ENCODE measurements around the gene ACTR3. TPM values are rescaled to one million over a fixed set of nuclear protein-coding genes. Genes with fewer than 3 reads are reported as not detected.

The ACTR3 gene
- total RNA-seq, 2 experiments from 2014 or later = 480 to 482 TPM

- Mint-ChIP-seq H3K27me3 (no peaks in the 10 kb centered on the region), H3K4me1 (peaks cover 21% of the 10 kb centered on the region), H3K36me3 (peaks cover 2% of the 10 kb centered on the region), H3K9me3 (no peaks in the 10 kb centered on the region), H3K4me3 (no peak overlapping the region), H3K27ac (no peak overlapping the region)
- DNase-seq = no peak
Measured at GRCh38 chr2:113963965-113964364, 74.1 kb downstream of the ACTR3 start.

GRCh38 chr2:113964436-113964835 is 74.5 kb downstream of the ACTR3 start:
- Mint-ChIP-seq H3K9me3 (no peaks in the 10 kb centered on the region), H3K36me3 (peaks cover 2% of the 10 kb centered on the region), H3K27ac (no peak overlapping the region), H3K27me3 (no peaks in the 10 kb centered on the region), H3K4me3 (no peak overlapping the region), H3K4me1 (peaks cover 21% of the 10 kb centered on the region)
- DNase-seq = no peak

- H3K9me3 Mint-ChIP-seq = no peaks in the 10 kb centered on the region
- H3K4me3 Mint-ChIP-seq = no peak overlapping the region
- peaks cover 4% of the 10 kb centered on the region for H3K36me3 Mint-ChIP-seq
Measured at GRCh38 chr2:113965228-113965627, 75.3 kb downstream of the ACTR3 start.

GRCh38 chr2:113965644-113966043 is 75.8 kb downstream of the ACTR3 start:
- Mint-ChIP-seq H3K27ac (peak overlapping the region; percentile 63), H3K36me3 (peaks cover 4% of the 10 kb centered on the region), H3K9me3 (no peaks in the 10 kb centered on the region), H3K4me3 (no peak overlapping the region), H3K27me3 (no peaks in the 10 kb centered on the region), H3K4me1 (peaks cover 24% of the 10 kb centered on the region)
- peak; percentile 14 for DNase-seq

More at GRCh38 chr2:113965228-113965627, 75.3 kb downstream of the ACTR3 start:
- Mint-ChIP-seq H3K27ac (no peak overlapping the region), H3K4me1 (peaks cover 21% of the 10 kb centered on the region), H3K27me3 (no peaks in the 10 kb centered on the region)
- no peak for DNase-seq

- Mint-ChIP-seq H3K9me3 (no peaks in the 10 kb centered on the region), H3K27ac (peak overlapping the region; percentile 63), H3K4me1 (peaks cover 25% of the 10 kb centered on the region), H3K27me3 (no peaks in the 10 kb centered on the region), H3K36me3 (peaks cover 4% of the 10 kb centered on the region), H3K4me3 (no peak overlapping the region)
- no peak for DNase-seq
Measured at GRCh38 chr2:113966171-113966570, 76.3 kb downstream of the ACTR3 start.

- peaks cover 28% of the 10 kb centered on the region for H3K4me1 Mint-ChIP-seq
- DNase-seq = no peak
- no peaks in the 10 kb centered on the region for H3K27me3 Mint-ChIP-seq
- H3K27ac Mint-ChIP-seq = peak overlapping the region; percentile 21
- peaks cover 4% of the 10 kb centered on the region for H3K36me3 Mint-ChIP-seq
- H3K4me3 Mint-ChIP-seq = no peak overlapping the region
- H3K9me3 Mint-ChIP-seq = no peaks in the 10 kb centered on the region
Measured at GRCh38 chr2:113966832-113967231, 76.9 kb downstream of the ACTR3 start.

GRCh38 chr2:113967272-113967671 is 77.4 kb downstream of the ACTR3 start:
- H3K27me3 Mint-ChIP-seq = no peaks in the 10 kb centered on the region
- no peak for DNase-seq
- peaks cover 4% of the 10 kb centered on the region for H3K36me3 Mint-ChIP-seq
- no peak overlapping the region for H3K4me3 Mint-ChIP-seq
- H3K27ac Mint-ChIP-seq = peak overlapping the region; percentile 21
- H3K4me1 Mint-ChIP-seq = peaks cover 28% of the 10 kb centered on the region
- H3K9me3 Mint-ChIP-seq = no peaks in the 10 kb centered on the region

GRCh38 chr2:113972766-113973165 is 82.9 kb downstream of the ACTR3 start:
- Mint-ChIP-seq H3K4me1 (peaks cover 20% of the 10 kb centered on the region), H3K9me3 (no peaks in the 10 kb centered on the region), H3K27me3 (no peaks in the 10 kb centered on the region), H3K36me3 (peaks cover 8% of the 10 kb centered on the region), H3K27ac (peak overlapping the region; percentile 22), H3K4me3 (no peak overlapping the region)
- no peak for DNase-seq

- H3K36me3 Mint-ChIP-seq = peaks cover 10% of the 10 kb centered on the region
- H3K27me3 Mint-ChIP-seq = no peaks in the 10 kb centered on the region
- DNase-seq = no peak
- no peak overlapping the region for H3K27ac Mint-ChIP-seq
- H3K4me1 Mint-ChIP-seq = peaks cover 22% of the 10 kb centered on the region
- no peaks in the 10 kb centered on the region for H3K9me3 Mint-ChIP-seq
- H3K4me3 Mint-ChIP-seq = no peak overlapping the region
Measured at GRCh38 chr2:113973810-113974209, 83.9 kb downstream of the ACTR3 start.

- H3K27me3 Mint-ChIP-seq = no peaks in the 10 kb centered on the region
- H3K27ac Mint-ChIP-seq = no peak overlapping the region
Measured at GRCh38 chr2:113974727-113975126, 84.8 kb downstream of the ACTR3 start.

GRCh38 chr2:113976277-113976928 is 86.5 kb downstream of the ACTR3 start:
- Mint-ChIP-seq H3K27me3 (no peaks in the 10 kb centered on the region), H3K4me1 (peaks cover 16% of the 10 kb centered on the region), H3K36me3 (peaks cover 18% of the 10 kb centered on the region), H3K27ac (no peak overlapping the region), H3K9me3 (peaks cover 4% of the 10 kb centered on the region), H3K4me3 (no peak overlapping the region)
- DNase-seq = no peak

More at GRCh38 chr2:113974727-113975126, 84.8 kb downstream of the ACTR3 start:
- Mint-ChIP-seq H3K4me3 (no peak overlapping the region), H3K4me1 (peaks cover 22% of the 10 kb centered on the region), H3K9me3 (no peaks in the 10 kb centered on the region), H3K36me3 (peaks cover 12% of the 10 kb centered on the region)
- DNase-seq = no peak

- Mint-ChIP-seq H3K27ac (no peak overlapping the region), H3K9me3 (peaks cover 4% of the 10 kb centered on the region), H3K4me3 (no peak overlapping the region), H3K27me3 (no peaks in the 10 kb centered on the region), H3K4me1 (peaks cover 16% of the 10 kb centered on the region), H3K36me3 (peaks cover 18% of the 10 kb centered on the region)
- DNase-seq = no peak
Measured at GRCh38 chr2:113977060-113977659, 87.3 kb downstream of the ACTR3 start.

- Mint-ChIP-seq H3K9me3 (peaks cover 4% of the 10 kb centered on the region), H3K4me3 (no peak overlapping the region), H3K36me3 (peaks cover 15% of the 10 kb centered on the region), H3K4me1 (peaks cover 12% of the 10 kb centered on the region), H3K27me3 (no peaks in the 10 kb centered on the region), H3K27ac (peak overlapping the region; percentile 34)
- DNase-seq = peak; percentile 8
Measured at GRCh38 chr2:113977660-113978523, 88.0 kb downstream of the ACTR3 start.

GRCh38 chr2:113978524-113979190 is 88.8 kb downstream of the ACTR3 start:
- H3K4me1 Mint-ChIP-seq = peaks cover 11% of the 10 kb centered on the region
- H3K27ac Mint-ChIP-seq = no peak overlapping the region
- no peak overlapping the region for H3K4me3 Mint-ChIP-seq
- H3K9me3 Mint-ChIP-seq = peaks cover 4% of the 10 kb centered on the region
- H3K27me3 Mint-ChIP-seq = no peaks in the 10 kb centered on the region
- H3K36me3 Mint-ChIP-seq = peaks cover 13% of the 10 kb centered on the region
- no peak for DNase-seq
